ENCODE results near the gene NAA80.
"Not testable (repeated sequence)": the region's sequence is repeated elsewhere in the genome, so short reads cannot be mapped to it uniquely, and the experiment has no call there.

The NAA80 gene

GRCh38 chr3:50288387-50289007 is 10.7 kb downstream of the NAA80 start:
- TF ChIP-seq, protein P1, sequence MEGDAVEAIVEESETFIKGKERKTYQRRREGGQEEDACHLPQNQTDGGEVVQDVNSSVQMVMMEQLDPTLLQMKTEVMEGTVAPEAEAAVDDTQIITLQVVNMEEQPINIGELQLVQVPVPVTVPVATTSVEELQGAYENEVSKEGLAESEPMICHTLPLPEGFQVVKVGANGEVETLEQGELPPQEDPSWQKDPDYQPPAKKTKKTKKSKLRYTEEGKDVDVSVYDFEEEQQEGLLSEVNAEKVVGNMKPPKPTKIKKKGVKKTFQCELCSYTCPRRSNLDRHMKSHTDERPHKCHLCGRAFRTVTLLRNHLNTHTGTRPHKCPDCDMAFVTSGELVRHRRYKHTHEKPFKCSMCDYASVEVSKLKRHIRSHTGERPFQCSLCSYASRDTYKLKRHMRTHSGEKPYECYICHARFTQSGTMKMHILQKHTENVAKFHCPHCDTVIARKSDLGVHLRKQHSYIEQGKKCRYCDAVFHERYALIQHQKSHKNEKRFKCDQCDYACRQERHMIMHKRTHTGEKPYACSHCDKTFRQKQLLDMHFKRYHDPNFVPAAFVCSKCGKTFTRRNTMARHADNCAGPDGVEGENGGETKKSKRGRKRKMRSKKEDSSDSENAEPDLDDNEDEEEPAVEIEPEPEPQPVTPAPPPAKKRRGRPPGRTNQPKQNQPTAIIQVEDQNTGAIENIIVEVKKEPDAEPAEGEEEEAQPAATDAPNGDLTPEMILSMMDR (IDR thresholded peaks at IDR 0.05; ENCODE audit: low read length, missing control alignments) = no peak
- H3K4me3 ChIP-seq (replicated peaks; ENCODE audit: low read depth, low read length) = no peak overlapping the region
- DNase-seq (ENCODE audit: low read depth) = no peak

- DNase-seq (ENCODE audit: low read depth) = no peak
- TF ChIP-seq, protein P1 (IDR thresholded peaks at IDR 0.05; ENCODE audit: low read length, missing control alignments) = no peak
- no peak overlapping the region for H3K4me3 ChIP-seq (replicated peaks; ENCODE audit: low read depth, low read length)
Observed at GRCh38 chr3:50287262-50287661, 11.9 kb downstream of the NAA80 start.

GRCh38 chr3:50286322-50287227 is 12.6 kb downstream of the NAA80 start:
- no peak for DNase-seq (ENCODE audit: low read depth)
- H3K4me3 ChIP-seq (replicated peaks; ENCODE audit: low read depth, low read length) = no peak overlapping the region
- TF ChIP-seq, protein P1 (IDR thresholded peaks at IDR 0.05; ENCODE audit: low read length, missing control alignments) = no peak

DNA sequence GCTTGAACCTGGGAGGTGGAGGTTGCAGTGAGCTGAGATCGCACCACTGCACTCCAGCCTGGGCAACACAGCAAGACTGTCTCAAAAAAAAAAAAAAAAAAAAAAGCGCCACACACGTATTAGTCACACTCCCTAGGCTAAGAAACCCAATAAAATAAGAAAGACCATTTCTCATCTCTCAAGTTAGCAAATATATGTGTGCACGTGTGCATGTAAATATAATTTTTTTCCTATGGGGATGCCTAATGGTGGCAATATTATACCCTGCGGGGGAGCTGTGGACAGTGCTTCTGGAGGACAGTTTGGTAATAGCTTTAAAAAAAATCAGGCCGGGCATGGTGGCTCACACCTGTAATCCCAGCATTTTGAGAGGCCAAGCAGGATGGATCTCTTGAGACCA is 15.1 kb downstream of the NAA80 start:
- not testable (repeated sequence) for DNase-seq (ENCODE audit: low read depth)

DNA sequence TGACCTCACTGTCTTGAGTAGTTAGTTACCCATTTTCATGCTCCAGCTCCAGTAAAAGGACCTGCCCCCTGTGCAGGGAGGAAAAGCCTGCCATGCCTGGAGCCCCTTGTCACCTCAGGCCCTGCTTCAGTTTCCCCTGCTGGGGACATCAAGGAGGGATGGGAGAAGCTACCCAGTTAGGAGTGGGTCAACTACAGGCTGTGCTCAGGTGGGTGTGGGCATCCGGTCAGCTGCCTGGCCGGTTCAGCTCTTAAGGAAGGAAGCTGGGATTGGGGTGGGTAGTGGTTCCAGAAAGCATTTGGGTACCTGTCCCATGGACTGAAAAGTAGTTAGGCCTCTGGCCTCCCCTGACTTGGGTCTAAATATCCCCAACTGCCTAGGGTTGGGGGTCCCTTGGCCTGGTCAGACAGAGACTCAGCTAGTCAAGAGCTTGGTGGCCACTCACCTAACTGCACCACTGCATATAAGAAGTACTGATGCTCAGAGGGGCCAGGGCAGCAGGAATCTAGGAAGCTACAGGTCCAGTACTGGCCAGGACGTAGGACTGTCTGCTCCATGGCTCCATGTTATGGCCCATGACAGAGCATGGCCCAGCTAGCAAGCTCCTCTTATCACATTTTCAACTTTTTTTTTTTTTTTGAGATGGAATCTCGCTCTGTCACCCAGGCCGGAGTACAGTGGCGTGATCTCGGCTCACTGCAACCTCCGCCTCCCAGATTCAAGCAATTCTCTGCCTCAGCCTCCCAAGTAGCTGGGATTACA is 19.8 kb downstream of the NAA80 start:
- TF ChIP-seq, protein P1 (IDR thresholded peaks at IDR 0.05; ENCODE audit: low read length, missing control alignments) = no peak
- H3K4me3 ChIP-seq (replicated peaks; ENCODE audit: low read depth, low read length) = no peak overlapping the region

More for the DNA sequence above, 15.1 kb downstream of the NAA80 start:
- not testable (repeated sequence) for H3K4me3 ChIP-seq (replicated peaks; ENCODE audit: low read depth, low read length)

DNA sequence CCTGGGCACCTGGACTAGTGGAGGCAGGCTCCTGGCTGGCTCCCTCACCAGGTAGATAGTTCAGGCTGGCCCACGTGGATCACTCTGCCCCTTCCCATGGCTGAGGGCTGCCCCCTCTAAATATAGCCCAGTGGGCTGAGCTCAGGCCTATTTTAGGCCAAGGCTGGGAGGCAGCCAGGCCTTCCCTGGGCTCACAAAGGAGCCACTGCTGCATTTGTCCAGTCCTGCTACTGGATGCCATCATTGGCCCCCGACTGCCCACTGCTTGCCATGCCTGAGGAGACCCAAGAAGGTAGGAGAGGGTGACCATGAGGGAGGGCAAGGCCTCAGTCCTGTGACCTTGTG is 20.4 kb downstream of the NAA80 start, which contains the start of gene LSMEM2:
TSS of gene LSMEM2 (plus strand) at position 208 of the 345 bp plus-strand sequence. CDS start at position 235, 27 bp downstream.
- TF ChIP-seq, protein P1 (IDR thresholded peaks at IDR 0.05; ENCODE audit: low read length, missing control alignments) = no peak
- no peak for DNase-seq (ENCODE audit: low read depth)
- H3K4me3 ChIP-seq (replicated peaks; ENCODE audit: low read depth, low read length) = no peak within 1 kb of the TSS

More for the DNA sequence above, 19.8 kb downstream of the NAA80 start:
- DNase-seq (ENCODE audit: low read depth) = no peak
